GM23248 (cell line): ENCODE results near the gene GPBAR1.

Experiments
- EZH2 ChIP-seq: fragments of 200-600 bp; sonication (generic); IDR thresholded peaks from 2 replicates; pipeline ENCODE4 v1.6.1; 2018; ENCODE audit warnings: antibody characterized with exemption, mild to moderate bottlenecking; ENCODE audit not compliant: insufficient read depth, poor library complexity, severe bottlenecking
- EZH2phosphoT487 ChIP-seq: fragments of 200-600 bp; sonication (generic); IDR thresholded peaks from 2 replicates; pipeline ENCODE4 v1.6.1; 2018; ENCODE audit warnings: antibody characterized with exemption, moderate library complexity, mild to moderate bottlenecking, low read depth; ENCODE audit not compliant: insufficient read depth

DNA sequence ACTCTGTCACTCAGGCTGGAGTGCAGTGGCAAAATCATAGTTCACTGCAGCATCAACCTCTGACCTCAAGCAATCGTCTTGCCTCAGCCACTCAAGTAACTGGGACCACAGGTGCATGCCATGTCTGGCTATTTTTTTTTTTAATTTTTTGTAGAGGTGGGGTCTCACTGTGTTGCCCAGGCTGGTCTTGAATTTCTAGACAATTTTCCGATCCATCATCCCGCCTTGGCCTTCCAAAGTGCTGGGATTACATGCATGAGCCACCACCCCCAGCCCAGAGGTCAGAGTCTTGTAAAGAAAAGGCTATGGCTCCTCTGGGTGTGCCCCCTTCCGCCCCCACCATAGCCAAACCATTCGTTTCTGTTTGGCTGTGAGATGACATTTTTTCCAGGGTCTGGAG lies 44.6 kb downstream of the GPBAR1 start:
- no peak for TF ChIP-seq EZH2phosphoT487
- no peak for TF ChIP-seq EZH2
